Skeletal muscle cell (primary cell): ENCODE data around the gene MYL7.
"Not testable (repeated sequence)": the region's sequence is repeated elsewhere in the genome, so short reads cannot be mapped to it uniquely, and the experiment has no call there.

Experiments used
- DNase-seq: peaks from one replicate; pipeline ENCODE4 v3.0.0-alpha.2; 2010; ENCODE audit warnings: low read depth
- H3K4me3 ChIP-seq: 2 replicates; pipeline ENCODE4 v1.5.1; 2011; ENCODE audit warnings: low read depth, mild to moderate bottlenecking, control low read depth, low read length, moderate library complexity

MYL7 gene, protein sequence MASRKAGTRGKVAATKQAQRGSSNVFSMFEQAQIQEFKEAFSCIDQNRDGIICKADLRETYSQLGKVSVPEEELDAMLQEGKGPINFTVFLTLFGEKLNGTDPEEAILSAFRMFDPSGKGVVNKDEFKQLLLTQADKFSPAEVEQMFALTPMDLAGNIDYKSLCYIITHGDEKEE

GRCh38 chr7:44141221-44141850 lies at the start of gene MYL7:
Gene MYL7, minus strand, starts transcription at chr7:44141332. Its CDS starts 27 bp downstream, at chr7:44141305.
- no peak for DNase-seq
- no peak within 1 kb of the TSS for H3K4me3 ChIP-seq

GRCh38 chr7:44189993-44190872 lies 49.1 kb upstream of the MYL7 start:
- H3K4me3 ChIP-seq: no peak overlapping the region
- no peak for DNase-seq

- H3K4me3 ChIP-seq: no peak within 1 kb of the TSS
- DNase-seq: no peak
These were observed 48.3 kb upstream of the MYL7 start, which contains the start of gene GCK for GRCh38 chr7:44189286-44189992. Gene GCK, minus strand, starts transcription at chr7:44189439. Its CDS starts 486 bp downstream, at chr7:44188953.

- no peak for DNase-seq
- H3K4me3 ChIP-seq: no peak overlapping the region
These were observed 47.5 kb upstream of the MYL7 start for GRCh38 chr7:44188480-44189225.

DNA sequence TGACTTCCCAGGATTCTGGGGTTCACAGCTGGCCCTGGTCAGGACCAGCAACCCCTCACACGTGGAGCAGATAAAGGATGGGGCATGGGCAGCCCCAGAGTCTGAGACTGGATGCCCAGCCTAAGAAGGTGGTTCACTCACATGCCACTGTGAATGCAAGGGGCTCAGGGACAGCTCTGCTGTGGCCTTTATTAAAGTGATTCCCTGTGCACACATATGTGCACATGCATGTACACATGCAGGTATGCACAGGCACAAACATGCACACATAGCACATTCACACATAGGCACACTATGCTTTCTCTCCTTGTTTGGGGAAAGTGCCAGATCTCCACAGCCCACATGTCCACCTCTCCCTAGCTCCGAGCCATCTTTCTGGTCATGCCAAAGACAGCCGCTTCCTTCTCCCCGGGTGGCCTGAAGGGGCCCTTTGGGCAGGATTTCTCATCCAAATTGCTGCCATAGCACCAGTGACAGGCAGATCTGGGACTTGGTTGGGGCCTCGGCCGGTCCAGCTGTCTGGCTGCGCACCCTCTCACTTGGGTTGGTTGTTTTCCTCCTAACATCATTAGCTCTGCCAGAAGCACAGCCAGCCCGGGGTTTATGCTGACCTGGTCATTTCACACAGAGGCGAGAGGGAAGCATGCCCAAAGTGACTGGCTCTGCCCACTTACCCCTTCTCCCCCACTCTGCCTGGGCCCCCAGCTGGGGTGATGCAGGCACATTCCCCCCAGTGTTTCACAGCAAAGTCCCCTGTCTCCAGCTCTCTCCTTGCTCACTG lies 46.7 kb upstream of the MYL7 start:
- no peak for DNase-seq
- no peak overlapping the region for H3K4me3 ChIP-seq

DNA sequence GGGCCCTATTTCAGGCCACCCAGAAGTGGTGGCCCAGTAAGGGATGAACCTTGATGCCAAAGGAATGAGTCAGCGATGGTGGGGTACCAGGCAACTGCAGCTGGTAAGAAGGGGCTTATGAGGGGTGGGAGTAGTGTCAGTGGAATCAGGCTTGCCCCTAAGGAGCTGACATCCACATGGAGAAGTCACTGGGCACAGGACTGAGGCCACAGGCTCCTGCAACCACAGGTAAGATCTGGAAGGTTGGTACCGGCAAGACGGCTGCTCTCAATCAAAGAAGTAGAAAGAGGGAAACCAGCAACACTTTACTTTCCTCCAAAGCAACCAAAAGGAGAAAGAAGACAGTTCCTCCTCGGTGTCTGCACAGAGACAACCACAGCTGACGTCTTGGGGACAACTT lies 45.6 kb upstream of the MYL7 start:
- DNase-seq: no peak
- H3K4me3 ChIP-seq: no peak overlapping the region

DNA sequence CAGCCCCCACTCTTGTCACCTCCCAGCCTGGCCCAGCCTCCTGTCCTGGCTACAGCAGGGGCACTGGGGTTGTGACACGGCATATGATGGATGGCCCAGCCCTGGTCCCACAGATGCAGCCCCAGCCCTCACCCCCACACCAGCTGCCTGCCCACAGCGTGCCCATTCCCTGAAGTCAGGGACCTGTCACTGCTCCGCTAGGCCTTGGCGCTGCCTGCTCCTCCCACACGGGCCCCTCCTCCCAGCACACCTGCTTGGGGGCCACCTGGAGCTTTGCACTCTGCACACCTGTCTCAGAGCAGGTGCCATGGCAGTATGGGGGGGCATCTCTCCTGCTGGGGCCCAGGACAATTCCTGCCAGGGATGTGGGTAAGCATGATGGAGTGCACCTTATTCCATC lies 44.6 kb upstream of the MYL7 start:
- no peak overlapping the region for H3K4me3 ChIP-seq
- no peak for DNase-seq

DNA sequence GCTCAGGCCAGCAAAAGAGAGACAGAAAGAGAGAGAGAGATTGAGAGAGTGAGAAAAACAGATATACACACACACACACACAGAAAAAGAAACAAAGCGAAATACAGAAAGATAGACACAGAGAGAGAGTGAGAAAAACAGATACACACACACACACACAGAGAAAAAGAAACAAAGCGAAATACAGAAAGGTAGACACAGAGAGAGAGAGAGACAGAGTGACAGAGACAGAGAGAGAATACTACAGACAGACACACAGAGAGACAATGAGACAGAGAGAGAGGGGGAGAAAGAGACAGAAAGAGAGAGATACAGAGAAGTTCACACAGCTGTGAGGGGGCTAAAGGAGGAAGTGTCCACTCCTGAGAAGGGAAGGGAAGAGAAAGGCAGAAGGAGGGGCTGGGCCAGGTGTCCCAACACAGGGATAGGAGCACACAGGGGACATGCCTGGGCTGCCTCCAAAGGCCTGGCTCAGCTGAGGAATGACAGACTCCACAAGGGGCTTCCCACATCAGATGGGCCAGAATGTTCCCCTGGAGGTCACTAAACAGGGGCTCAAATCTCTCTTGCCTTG lies 43.8 kb upstream of the MYL7 start:
- DNase-seq: no peak
- no peak overlapping the region for H3K4me3 ChIP-seq

DNA sequence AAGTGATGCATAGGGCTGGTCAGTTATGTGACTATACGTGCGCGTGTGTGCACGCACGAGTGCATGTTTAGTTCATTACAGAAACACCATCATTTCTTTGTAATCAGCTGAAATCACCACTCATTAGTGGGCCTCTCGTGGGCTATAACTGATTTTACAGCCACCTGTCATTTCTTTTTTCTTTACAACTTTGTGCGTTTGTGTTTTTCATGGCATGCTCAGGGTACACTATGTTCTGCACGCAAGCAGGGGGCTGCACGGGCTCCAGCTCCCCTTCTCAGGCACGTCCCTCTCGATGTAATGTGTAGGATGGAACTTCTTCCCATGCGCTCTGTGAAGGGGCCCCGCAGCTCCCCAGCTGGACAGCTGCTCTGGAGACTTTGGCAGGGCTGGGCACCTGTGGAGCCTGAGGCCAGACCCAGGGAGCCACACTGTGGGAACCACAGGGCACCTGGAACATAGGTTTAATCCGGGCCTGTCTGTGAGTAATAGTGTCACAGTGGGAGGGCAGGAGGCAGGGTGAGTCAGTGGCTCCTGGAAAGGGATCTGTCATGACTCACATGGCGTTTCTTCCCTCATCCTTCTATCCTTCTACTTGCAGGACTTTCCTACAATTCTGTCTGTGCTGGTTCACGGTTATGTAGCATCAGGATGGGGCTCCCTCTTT lies 43.2 kb upstream of the MYL7 start:
- peak; percentile 84 for DNase-seq
- no peak overlapping the region for H3K4me3 ChIP-seq

GRCh38 chr7:44183386-44183785 lies 42.3 kb upstream of the MYL7 start:
- H3K4me3 ChIP-seq: no peak overlapping the region
- no peak for DNase-seq

- no peak overlapping the region for H3K4me3 ChIP-seq
- no peak for DNase-seq
These were observed 41.7 kb upstream of the MYL7 start for GRCh38 chr7:44182827-44183226.

- no peak for DNase-seq
- no peak overlapping the region for H3K4me3 ChIP-seq
These were observed 39.5 kb upstream of the MYL7 start for GRCh38 chr7:44180631-44181030.

GRCh38 chr7:44177570-44178131 lies 36.5 kb upstream of the MYL7 start:
- DNase-seq: no peak
- no peak overlapping the region for H3K4me3 ChIP-seq

GRCh38 chr7:44176486-44176885 lies 35.4 kb upstream of the MYL7 start:
- H3K4me3 ChIP-seq: no peak overlapping the region
- DNase-seq: no peak

GRCh38 chr7:44175730-44176129 lies 34.6 kb upstream of the MYL7 start:
- no peak overlapping the region for H3K4me3 ChIP-seq
- DNase-seq: no peak

- H3K4me3 ChIP-seq, DNase-seq: not testable (repeated sequence)
These were observed 33.5 kb upstream of the MYL7 start for GRCh38 chr7:44174694-44174948.

GRCh38 chr7:44173911-44174693 lies 33.0 kb upstream of the MYL7 start:
- no peak overlapping the region for H3K4me3 ChIP-seq
- DNase-seq: no peak
